Panc1 (cell line): ENCODE results near the gene PNKD.

Experiments used
- TCF7L2 ChIP-seq: IDR thresholded peaks from 2 replicates; pipeline ENCODE4 v1.6.1; 2011; ENCODE audit warnings: mild to moderate bottlenecking, low read depth, low read length, inconsistent platforms
- TF ChIP-seq, protein P1 (sequence below): fragments of 450-650 bp; IDR thresholded peaks from 2 replicates; pipeline ENCODE4 v1.5.1; 2017; ENCODE audit warnings: mild to moderate bottlenecking

- TF ChIP-seq, protein P1, sequence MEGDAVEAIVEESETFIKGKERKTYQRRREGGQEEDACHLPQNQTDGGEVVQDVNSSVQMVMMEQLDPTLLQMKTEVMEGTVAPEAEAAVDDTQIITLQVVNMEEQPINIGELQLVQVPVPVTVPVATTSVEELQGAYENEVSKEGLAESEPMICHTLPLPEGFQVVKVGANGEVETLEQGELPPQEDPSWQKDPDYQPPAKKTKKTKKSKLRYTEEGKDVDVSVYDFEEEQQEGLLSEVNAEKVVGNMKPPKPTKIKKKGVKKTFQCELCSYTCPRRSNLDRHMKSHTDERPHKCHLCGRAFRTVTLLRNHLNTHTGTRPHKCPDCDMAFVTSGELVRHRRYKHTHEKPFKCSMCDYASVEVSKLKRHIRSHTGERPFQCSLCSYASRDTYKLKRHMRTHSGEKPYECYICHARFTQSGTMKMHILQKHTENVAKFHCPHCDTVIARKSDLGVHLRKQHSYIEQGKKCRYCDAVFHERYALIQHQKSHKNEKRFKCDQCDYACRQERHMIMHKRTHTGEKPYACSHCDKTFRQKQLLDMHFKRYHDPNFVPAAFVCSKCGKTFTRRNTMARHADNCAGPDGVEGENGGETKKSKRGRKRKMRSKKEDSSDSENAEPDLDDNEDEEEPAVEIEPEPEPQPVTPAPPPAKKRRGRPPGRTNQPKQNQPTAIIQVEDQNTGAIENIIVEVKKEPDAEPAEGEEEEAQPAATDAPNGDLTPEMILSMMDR, result no peak
- TF ChIP-seq TCF7L2, result no peak
These were observed 5.2 kb downstream of the PNKD start for GRCh38 chr2:218275371-218276072.
